HepG2 (cell line): ENCODE data around the gene CYB5D1. TPM values are rescaled to one million over a fixed set of nuclear protein-coding genes. Genes with fewer than 3 reads are reported as not detected.

Experiments
- BORCS8-MEF2B ChIP-seq: sonication (generic); formaldehyde crosslinking; IDR thresholded peaks from 2 replicates; pipeline ENCODE4 v1.8.0; 2022; ENCODE audit warnings: mild to moderate bottlenecking, missing genetic modification reagents
- CEBPG ChIP-seq: IDR thresholded peaks from 2 replicates; pipeline ENCODE4 v1.6.1; 2016
- EP300 ChIP-seq, 3 experiments: sonication (generic) in 1 of 3; formaldehyde crosslinking in 1 of 3; IDR thresholded peaks; 2 replicates each; pipeline versions ENCODE4 v1.5.1 to v1.6.1; 2011 to 2020; ENCODE audit warnings: low read depth in 2 of 3, low read length in 2 of 3, borderline replicate concordance in 1 of 3, improper control_type of control experiment in 1 of 3, mild to moderate bottlenecking in 1 of 3, missing genetic modification reagents in 1 of 3, moderate library complexity in 1 of 3
- HIVEP1 ChIP-seq: sonication (generic); formaldehyde crosslinking; IDR thresholded peaks from 2 replicates; pipeline ENCODE4 v1.4.0; 2020; ENCODE audit warnings: mild to moderate bottlenecking, missing genetic modification reagents
- LCORL ChIP-seq, 2 experiments: fragments of 450-650 bp in 1 of 2; sonication (generic) in 1 of 2; formaldehyde crosslinking in 1 of 2; IDR thresholded peaks; 2 replicates each; pipeline versions ENCODE4 v1.5.0 to v1.6.1; 2017 to 2020; ENCODE audit warnings: antibody characterized with exemption in 1 of 2, missing genetic modification reagents in 1 of 2
- NCOR1 ChIP-seq: fragments of 200-600 bp; sonication (generic); IDR thresholded peaks from 2 replicates; pipeline ENCODE4 v1.7.0; 2017; ENCODE audit warnings: antibody characterized with exemption, low read length, borderline replicate concordance
- POLR2AphosphoS2 ChIP-seq: IDR thresholded peaks from 2 replicates; pipeline ENCODE4 v1.6.1; 2011; ENCODE audit warnings: low read depth, low read length, improper control_type of control experiment
- SP2 ChIP-seq: sonication (generic); formaldehyde crosslinking; IDR thresholded peaks from 2 replicates; pipeline ENCODE4 v1.5.1; 2020; ENCODE audit warnings: mild to moderate bottlenecking, missing genetic modification reagents
- ZNF331 ChIP-seq: sonication (generic); formaldehyde crosslinking; IDR thresholded peaks from 2 replicates; pipeline ENCODE4 v1.4.0; 2020; ENCODE audit warnings: missing genetic modification reagents
- ZNF589 ChIP-seq: sonication (generic); formaldehyde crosslinking; conservative IDR thresholded peaks from 2 replicates; pipeline ENCODE4 v1.8.0; 2022; ENCODE audit warnings: mild to moderate bottlenecking, moderate library complexity, missing genetic modification reagents
- ZNF720 ChIP-seq: sonication (generic); formaldehyde crosslinking; IDR thresholded peaks from 2 replicates; pipeline ENCODE4 v1.4.0; 2020; ENCODE audit warnings: missing genetic modification reagents
- ZNF780A ChIP-seq: sonication (generic); formaldehyde crosslinking; IDR thresholded peaks from 2 replicates; pipeline ENCODE4 v1.8.0; 2022; ENCODE audit warnings: mild to moderate bottlenecking, missing genetic modification reagents, moderate library complexity
- ZNF883 ChIP-seq: sonication (generic); formaldehyde crosslinking; IDR thresholded peaks from 2 replicates; pipeline ENCODE4 v1.5.1; 2020; ENCODE audit warnings: mild to moderate bottlenecking, missing genetic modification reagents; ENCODE audit errors: not compliant biosample characterization
- polyA plus RNA-seq, 8 experiments: library from polyadenylated mRNA; depleted of rRNA in 3 of 8; stranded (reverse) in 7 of 8; unstranded in 1 of 8; fragments of >200 nt; fragmentation: Illumina TruSeq in 4 of 8; extraction: Trizol in 4 of 8; gene quantifications; 2 replicates each; pipeline versions ENCODE4 v1.2.1 to v1.2.3, GENCODE V29; 2011 to 2016; ENCODE audit warnings: low read depth in 4 of 8, missing spikeins in 1 of 8, mixed read lengths in 1 of 8; ENCODE audit not compliant: insufficient read depth in 1 of 8
- total RNA-seq, 5 experiments: library from RNA; depleted of rRNA; stranded (reverse); fragments of >200 nt; fragmentation: Illumina TruSeq; extraction: Trizol; gene quantifications; 2 replicates each; pipeline ENCODE4 v1.2.3, GENCODE V29; 2016; ENCODE audit warnings: low read depth in 1 of 5
- TF ChIP-seq, protein P1 (sequence below): sonication (generic); formaldehyde crosslinking; IDR thresholded peaks from 2 replicates; pipeline ENCODE4 v1.8.0; 2022; ENCODE audit warnings: mild to moderate bottlenecking, missing genetic modification reagents; ENCODE audit not compliant: insufficient replicate concordance
- TF ChIP-seq, protein P2 (sequence below): sonication (generic); formaldehyde crosslinking; IDR thresholded peaks from 2 replicates; pipeline ENCODE4 v1.4.0; 2020; ENCODE audit warnings: missing genetic modification reagents, borderline replicate concordance
- TF ChIP-seq, protein P3 (sequence below): sonication (generic); formaldehyde crosslinking; IDR thresholded peaks from 2 replicates; pipeline ENCODE4 v1.5.0; 2020; ENCODE audit warnings: mild to moderate bottlenecking, missing genetic modification reagents
- TF ChIP-seq, protein P4 (sequence below): sonication (generic); formaldehyde crosslinking; IDR thresholded peaks from 2 replicates; pipeline ENCODE4 v1.5.0; 2020; ENCODE audit warnings: mild to moderate bottlenecking, missing genetic modification reagents
- TF ChIP-seq, protein P5 (sequence below): sonication (generic); formaldehyde crosslinking; IDR thresholded peaks from 2 replicates; pipeline ENCODE4 v1.4.0; 2020; ENCODE audit warnings: missing genetic modification reagents

CYB5D1 gene
- total and polyA plus RNA-seq, 2 of the 13 experiments (the other 11 are each of a cell fraction or from before 2014, with no cell fraction given): 8.9 to 17.0 TPM

DNA sequence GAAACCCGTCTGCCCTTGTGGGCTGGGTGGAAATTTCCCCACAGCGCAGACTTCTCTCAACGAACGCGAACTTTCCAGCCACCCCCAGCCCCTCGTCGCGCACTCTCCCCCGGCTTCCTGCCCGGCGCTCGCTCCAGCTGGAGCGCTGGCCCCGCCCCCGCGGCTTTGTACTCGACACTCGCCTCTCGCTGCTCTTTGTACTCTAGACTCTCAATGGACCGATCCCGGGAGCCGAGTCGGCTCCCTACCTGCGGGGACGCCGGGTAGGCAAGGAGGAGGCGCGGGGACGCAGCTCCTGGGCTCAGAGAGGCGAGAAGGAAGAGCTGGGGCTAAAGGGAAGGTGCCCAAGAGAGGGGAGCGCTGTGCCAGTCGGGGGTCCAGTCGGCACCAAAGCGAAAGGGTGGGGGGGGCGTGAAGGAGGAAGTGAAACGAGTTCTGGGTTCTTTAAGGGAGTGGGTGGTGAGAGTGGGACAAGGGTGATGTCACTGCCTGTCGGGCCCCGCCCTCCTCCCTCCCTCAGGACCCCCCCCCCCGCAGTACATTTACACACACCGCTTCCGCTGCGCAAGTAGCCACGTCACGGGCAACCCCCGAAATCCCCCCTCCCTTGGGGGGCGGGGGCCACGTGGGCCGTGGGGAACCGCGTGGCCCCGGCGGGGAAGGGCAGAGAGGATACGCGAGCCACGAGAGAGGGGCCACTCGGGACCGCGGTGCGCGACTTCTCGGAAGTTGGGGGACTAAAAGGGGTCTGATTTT is 14.1 kb upstream of the CYB5D1 start (continued):
- TF ChIP-seq, protein P1, sequence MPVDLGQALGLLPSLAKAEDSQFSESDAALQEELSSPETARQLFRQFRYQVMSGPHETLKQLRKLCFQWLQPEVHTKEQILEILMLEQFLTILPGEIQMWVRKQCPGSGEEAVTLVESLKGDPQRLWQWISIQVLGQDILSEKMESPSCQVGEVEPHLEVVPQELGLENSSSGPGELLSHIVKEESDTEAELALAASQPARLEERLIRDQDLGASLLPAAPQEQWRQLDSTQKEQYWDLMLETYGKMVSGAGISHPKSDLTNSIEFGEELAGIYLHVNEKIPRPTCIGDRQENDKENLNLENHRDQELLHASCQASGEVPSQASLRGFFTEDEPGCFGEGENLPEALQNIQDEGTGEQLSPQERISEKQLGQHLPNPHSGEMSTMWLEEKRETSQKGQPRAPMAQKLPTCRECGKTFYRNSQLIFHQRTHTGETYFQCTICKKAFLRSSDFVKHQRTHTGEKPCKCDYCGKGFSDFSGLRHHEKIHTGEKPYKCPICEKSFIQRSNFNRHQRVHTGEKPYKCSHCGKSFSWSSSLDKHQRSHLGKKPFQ (CRISPR knock-in tag): peak; percentile 33
- peak; percentile 70; the same call in 1 of the 2 replicates for TF ChIP-seq ZNF589 (CRISPR knock-in tag)
- peak; percentile 68; the same call in 1 of the 2 replicates for TF ChIP-seq BORCS8-MEF2B
- TF ChIP-seq, protein P2, sequence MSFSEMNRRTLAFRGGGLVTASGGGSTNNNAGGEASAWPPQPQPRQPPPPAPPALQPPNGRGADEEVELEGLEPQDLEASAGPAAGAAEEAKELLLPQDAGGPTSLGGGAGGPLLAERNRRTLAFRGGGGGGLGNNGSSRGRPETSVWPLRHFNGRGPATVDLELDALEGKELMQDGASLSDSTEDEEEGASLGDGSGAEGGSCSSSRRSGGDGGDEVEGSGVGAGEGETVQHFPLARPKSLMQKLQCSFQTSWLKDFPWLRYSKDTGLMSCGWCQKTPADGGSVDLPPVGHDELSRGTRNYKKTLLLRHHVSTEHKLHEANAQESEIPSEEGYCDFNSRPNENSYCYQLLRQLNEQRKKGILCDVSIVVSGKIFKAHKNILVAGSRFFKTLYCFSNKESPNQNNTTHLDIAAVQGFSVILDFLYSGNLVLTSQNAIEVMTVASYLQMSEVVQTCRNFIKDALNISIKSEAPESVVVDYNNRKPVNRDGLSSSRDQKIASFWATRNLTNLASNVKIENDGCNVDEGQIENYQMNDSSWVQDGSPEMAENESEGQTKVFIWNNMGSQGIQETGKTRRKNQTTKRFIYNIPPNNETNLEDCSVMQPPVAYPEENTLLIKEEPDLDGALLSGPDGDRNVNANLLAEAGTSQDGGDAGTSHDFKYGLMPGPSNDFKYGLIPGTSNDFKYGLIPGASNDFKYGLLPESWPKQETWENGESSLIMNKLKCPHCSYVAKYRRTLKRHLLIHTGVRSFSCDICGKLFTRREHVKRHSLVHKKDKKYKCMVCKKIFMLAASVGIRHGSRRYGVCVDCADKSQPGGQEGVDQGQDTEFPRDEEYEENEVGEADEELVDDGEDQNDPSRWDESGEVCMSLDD: peak; percentile 89; the same call in 1 of the 2 replicates
- TF ChIP-seq, protein P3, sequence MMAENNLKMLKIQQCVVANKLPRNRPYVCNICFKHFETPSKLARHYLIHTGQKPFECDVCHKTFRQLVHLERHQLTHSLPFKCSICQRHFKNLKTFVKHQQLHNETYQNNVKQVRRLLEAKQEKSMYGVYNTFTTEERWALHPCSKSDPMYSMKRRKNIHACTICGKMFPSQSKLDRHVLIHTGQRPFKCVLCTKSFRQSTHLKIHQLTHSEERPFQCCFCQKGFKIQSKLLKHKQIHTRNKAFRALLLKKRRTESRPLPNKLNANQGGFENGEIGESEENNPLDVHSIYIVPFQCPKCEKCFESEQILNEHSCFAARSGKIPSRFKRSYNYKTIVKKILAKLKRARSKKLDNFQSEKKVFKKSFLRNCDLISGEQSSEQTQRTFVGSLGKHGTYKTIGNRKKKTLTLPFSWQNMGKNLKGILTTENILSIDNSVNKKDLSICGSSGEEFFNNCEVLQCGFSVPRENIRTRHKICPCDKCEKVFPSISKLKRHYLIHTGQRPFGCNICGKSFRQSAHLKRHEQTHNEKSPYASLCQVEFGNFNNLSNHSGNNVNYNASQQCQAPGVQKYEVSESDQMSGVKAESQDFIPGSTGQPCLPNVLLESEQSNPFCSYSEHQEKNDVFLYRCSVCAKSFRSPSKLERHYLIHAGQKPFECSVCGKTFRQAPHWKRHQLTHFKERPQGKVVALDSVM (CRISPR knock-in tag): no peak
- TF ChIP-seq ZNF780A (CRISPR knock-in tag): 0 out of 2 replicates have a peak, but pooled peaks have one; percentile 26
- TF ChIP-seq POLR2AphosphoS2: 0 out of 2 replicates have a peak, but pooled peaks have one; percentile 1
- 0 out of 4 replicates have a peak, but pooled peaks of 1 of the 2 experiments have one; percentile 37 for TF ChIP-seq EP300 (IDR thresholded peaks at IDR 0.05; ENCODE audit: low read depth in 2 of 2, low read length in 2 of 2)
- TF ChIP-seq EP300 (CRISPR knock-in tag; IDR thresholded peaks at IDR 0.05; ENCODE audit: borderline replicate concordance): peak; percentile 19; the same call in 1 of the 2 replicates
- no peak for TF ChIP-seq CEBPG (CRISPR knock-in tag)
- TF ChIP-seq HIVEP1 (CRISPR knock-in tag): peak; percentile 99
- TF ChIP-seq, protein P4, sequence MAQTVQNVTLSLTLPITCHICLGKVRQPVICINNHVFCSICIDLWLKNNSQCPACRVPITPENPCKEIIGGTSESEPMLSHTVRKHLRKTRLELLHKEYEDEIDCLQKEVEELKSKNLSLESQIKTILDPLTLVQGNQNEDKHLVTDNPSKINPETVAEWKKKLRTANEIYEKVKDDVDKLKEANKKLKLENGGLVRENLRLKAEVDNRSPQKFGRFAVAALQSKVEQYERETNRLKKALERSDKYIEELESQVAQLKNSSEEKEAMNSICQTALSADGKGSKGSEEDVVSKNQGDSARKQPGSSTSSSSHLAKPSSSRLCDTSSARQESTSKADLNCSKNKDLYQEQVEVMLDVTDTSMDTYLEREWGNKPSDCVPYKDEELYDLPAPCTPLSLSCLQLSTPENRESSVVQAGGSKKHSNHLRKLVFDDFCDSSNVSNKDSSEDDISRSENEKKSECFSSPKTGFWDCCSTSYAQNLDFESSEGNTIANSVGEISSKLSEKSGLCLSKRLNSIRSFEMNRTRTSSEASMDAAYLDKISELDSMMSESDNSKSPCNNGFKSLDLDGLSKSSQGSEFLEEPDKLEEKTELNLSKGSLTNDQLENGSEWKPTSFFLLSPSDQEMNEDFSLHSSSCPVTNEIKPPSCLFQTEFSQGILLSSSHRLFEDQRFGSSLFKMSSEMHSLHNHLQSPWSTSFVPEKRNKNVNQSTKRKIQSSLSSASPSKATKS (CRISPR knock-in tag): no peak
- peak; percentile 50 for TF ChIP-seq SP2
- TF ChIP-seq ZNF883: peak; percentile 53
- TF ChIP-seq ZNF720: no peak
- TF ChIP-seq, protein P5, sequence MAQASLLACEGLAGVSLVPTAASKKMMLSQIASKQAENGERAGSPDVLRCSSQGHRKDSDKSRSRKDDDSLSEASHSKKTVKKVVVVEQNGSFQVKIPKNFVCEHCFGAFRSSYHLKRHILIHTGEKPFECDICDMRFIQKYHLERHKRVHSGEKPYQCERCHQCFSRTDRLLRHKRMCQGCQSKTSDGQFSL (CRISPR knock-in tag): peak; percentile 85
- TF ChIP-seq NCOR1: peak; percentile 77
- TF ChIP-seq LCORL (IDR thresholded peaks at IDR 0.05): no peak
- peak; percentile 19; the same call in 1 of the 2 replicates for TF ChIP-seq LCORL (CRISPR knock-in tag; IDR thresholded peaks at IDR 0.05)
- TF ChIP-seq ZNF331 (CRISPR knock-in tag): 0 out of 2 replicates have a peak, but pooled peaks have one; percentile 7
